T-helper 17 cell (primary cell): ENCODE measurements around the gene CA5A. TPM values are rescaled to one million over a fixed set of nuclear protein-coding genes. Genes with fewer than 3 reads are reported as not detected.
"Not testable (repeated sequence)": the region's sequence is repeated elsewhere in the genome, so short reads cannot be mapped to it uniquely, and the experiment has no call there.

Experiments
- ATAC-seq: fragments of 150-1000 bp; cut with Tn5 transposase; 2 replicates; pipeline ENCODE4 v1.10.0; 2021; ENCODE audit warnings: mild to moderate bottlenecking, moderate library complexity
- DNase-seq, 3 donors: peaks; one replicate each; pipeline versions ENCODE4 v3.0.0 to v3.0.0-alpha.2; 2020 to 2021
- H3K9me3 ChIP-seq: one replicate; pipeline ENCODE4 v1.7.0; 2013; ENCODE audit warnings: low read length, mild to moderate bottlenecking; ENCODE audit not compliant: control insufficient read depth, poor library complexity, severe bottlenecking
- H3K27ac Mint-ChIP-seq: one replicate; pipeline ENCODE4 v1.8.0; 2022; ENCODE audit warnings: mild to moderate bottlenecking, moderate library complexity, mixed read lengths
- H3K27me3 Mint-ChIP-seq: one replicate; pipeline ENCODE4 v1.8.0; 2022; ENCODE audit warnings: mixed read lengths
- H3K36me3 Mint-ChIP-seq: one replicate; pipeline ENCODE4 v1.8.0; 2022; ENCODE audit warnings: low read depth, mixed read lengths
- H3K4me1 Mint-ChIP-seq: one replicate; pipeline ENCODE4 v1.8.0; 2022; ENCODE audit warnings: mild to moderate bottlenecking, mixed read lengths
- H3K4me3 Mint-ChIP-seq: one replicate; pipeline ENCODE4 v1.8.0; 2022; ENCODE audit warnings: mild to moderate bottlenecking, moderate library complexity, mixed read lengths
- total RNA-seq, 4 donors: library from RNA in 2 of 4; stranded (reverse) in 2 of 4; gene quantifications; one replicate each; pipeline ENCODE4 v1.2.3 and lab custom pipeline; 2022 to 2026

The CA5A gene
- total RNA-seq, 2 donors from 2014 or later, result not detected

- H3K36me3 Mint-ChIP-seq, result peaks cover 10% of the 10 kb centered on the region
Measured at GRCh38 chr16:87949071-87949744, 12.9 kb upstream of the CA5A start.

DNA sequence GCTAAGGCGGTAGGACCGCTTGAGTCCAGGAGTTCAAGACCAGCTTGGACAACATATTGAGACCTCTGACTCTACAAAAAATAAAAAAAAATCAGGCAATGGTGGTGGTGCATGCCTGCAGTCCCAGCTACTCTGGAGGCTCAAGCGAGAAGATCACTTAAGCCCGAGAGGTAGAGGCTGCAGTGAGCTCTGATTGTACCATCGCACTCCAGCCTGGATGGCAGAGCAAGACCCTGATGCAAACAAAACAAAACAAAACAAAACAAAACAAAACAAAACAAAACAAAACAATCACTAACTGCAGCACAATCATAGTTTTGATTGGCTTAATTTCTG is 12.4 kb upstream of the CA5A start:
- H3K9me3 ChIP-seq, result no peaks in the 10 kb centered on the region
- Mint-ChIP-seq H3K36me3 (peaks cover 7% of the 10 kb centered on the region), H3K4me1 (peaks cover 18% of the 10 kb centered on the region), H3K27me3 (peaks cover 13% of the 10 kb centered on the region), H3K27ac (no peak overlapping the region), H3K4me3 (no peak overlapping the region)
- ATAC-seq (no peak), DNase-seq (no peak)

More at GRCh38 chr16:87949071-87949744, 12.9 kb upstream of the CA5A start:
- Mint-ChIP-seq H3K4me1 (peaks cover 23% of the 10 kb centered on the region), H3K4me3 (peak overlapping the region; percentile 19), H3K27ac (no peak overlapping the region), H3K27me3 (peaks cover 13% of the 10 kb centered on the region)
- DNase-seq (no peak), ATAC-seq (no peak)
- H3K9me3 ChIP-seq, result no peaks in the 10 kb centered on the region

DNA sequence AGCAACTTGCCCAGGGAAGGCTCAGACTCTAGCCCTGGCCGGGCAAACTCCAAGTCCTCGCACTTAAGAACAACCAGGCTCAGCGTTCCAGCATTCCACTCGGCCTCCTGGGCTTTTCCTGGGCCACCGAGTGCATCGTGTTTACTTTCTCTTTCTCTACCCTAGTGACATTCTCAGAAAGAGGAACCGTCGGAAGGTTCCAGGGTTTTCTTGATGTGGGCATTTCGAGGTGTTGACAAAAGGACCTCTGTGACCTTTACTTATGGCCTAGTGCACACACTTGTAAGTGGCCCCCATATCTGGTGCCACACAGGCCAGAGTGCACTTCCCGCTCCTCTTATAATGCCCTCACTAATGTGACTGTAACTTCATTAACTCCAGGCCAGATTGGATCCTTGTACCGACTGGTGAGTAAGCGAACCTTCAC is 11.8 kb upstream of the CA5A start:
- Mint-ChIP-seq H3K27ac (no peak overlapping the region), H3K27me3 (peaks cover 13% of the 10 kb centered on the region), H3K4me3 (peak overlapping the region; percentile 25), H3K36me3 (peaks cover 6% of the 10 kb centered on the region), H3K4me1 (peaks cover 13% of the 10 kb centered on the region)
- DNase-seq (no peak), ATAC-seq (no peak)
- no peaks in the 10 kb centered on the region for H3K9me3 ChIP-seq

DNA sequence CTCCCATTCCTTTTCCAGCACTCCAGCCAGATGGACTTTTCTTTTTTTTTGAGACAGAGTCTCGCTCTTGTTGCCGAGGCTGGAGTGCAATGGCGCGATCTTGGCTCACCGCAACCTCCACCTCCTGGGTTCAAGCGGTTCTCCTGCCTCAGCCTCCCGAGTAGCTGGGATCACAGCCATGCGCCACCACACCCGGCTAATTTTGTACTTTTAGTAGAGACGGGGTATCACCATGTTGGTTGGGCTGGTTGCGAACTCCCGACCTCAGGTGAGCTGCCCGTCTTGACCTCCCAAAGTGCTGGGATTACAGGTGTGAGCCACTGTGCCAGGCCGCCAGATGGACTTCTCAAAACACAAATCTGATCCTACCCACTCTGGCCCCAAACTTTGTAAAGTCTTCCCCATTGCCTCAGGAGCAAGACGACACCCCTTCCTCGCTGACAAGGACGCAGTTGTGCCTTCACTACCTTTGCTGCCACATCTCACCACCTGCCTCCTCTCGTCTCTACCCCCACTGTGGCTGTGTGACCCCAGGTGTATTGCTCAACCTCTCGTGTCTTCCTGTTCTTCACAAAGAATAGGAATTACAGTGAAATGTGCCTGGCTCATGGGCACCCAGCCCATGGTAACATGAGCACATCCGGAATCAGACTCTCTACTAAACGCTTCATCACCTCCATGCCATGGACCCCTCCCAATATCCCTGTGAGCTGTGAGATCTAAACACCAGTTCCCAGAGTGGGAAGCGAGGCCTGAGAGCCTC is 11.2 kb upstream of the CA5A start:
- H3K4me3 Mint-ChIP-seq, result peak overlapping the region; percentile 74
- peaks cover 13% of the 10 kb centered on the region for H3K4me1 Mint-ChIP-seq
- no peak overlapping the region for H3K27ac Mint-ChIP-seq
- H3K9me3 ChIP-seq, result no peaks in the 10 kb centered on the region
- DNase-seq (no peak), ATAC-seq (no peak)
- peaks cover 6% of the 10 kb centered on the region for H3K36me3 Mint-ChIP-seq
- H3K27me3 Mint-ChIP-seq, result peaks cover 13% of the 10 kb centered on the region

DNA sequence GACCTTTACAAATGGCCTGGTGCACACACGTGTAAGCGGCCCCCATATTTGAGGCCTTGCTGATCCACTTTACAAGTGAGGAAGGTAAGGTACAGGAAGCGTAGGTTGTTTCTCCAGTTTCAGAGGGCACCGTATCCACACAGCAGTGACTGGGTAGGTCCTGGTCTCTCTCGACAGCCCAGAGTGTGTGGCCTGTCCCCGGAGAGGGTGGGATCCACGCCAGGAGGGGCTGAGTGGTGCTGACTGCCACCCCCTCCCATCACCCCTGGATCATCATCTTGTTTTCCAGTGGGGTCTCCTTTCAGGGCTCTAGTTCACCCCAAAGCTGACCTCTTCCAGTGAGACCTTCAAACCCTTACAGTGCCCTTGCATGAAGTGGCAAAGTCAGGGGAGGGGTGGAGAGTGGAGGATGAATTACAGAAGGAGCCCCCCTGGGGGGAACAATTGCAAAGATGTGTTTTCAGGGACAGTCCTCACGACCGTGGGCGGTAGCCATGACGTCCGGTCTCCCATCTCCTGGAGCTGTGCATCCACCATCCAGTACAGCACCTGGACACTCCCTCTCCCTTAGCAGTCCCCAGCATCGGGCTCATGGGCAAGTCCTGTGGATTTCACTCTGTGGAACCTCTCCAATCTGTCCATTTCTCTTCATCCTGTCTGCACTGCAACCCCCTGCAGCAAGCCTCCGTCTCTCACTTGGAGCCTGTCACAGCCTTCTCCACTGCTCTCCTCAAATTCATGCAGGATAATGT is 10.4 kb upstream of the CA5A start:
- peaks cover 8% of the 10 kb centered on the region for H3K4me1 Mint-ChIP-seq
- no peaks in the 10 kb centered on the region for H3K9me3 ChIP-seq
- ATAC-seq (no peak), DNase-seq (no peak)
- peaks cover 13% of the 10 kb centered on the region for H3K27me3 Mint-ChIP-seq
- peaks cover 3% of the 10 kb centered on the region for H3K36me3 Mint-ChIP-seq
- no peak overlapping the region for H3K4me3 Mint-ChIP-seq
- H3K27ac Mint-ChIP-seq, result no peak overlapping the region

DNA sequence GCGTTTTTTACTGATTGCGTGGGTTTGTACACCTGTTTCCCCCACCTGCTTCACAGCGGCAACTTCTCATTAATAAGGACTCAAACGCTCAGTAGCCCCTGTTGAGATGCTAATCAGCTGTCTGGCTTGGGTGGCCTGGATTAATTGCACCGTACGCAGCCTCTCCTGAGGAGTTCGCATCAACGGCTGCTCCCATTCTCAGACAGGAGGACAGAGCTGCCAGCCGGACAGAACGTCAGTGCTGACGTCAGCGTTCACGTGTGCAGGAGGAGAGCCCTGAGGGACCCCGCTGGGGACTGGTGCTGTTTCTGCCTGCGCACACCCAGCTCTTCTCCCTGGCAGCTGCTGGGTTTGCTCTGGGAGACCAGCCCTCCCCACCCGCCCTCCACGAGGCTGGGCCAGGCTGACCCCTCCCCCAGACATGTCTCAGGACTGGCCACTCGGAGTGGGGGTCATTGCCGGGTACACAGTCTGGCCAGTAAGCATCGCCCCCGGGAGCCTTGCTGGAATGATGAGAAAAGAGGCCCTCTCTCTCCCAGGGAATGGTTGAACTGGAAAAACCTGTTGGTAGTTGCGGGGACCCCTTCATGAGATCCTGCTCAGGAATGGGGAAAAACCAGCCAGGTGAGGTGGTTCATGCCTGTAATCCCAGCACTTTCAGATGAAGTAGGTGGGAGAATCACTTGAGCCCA is 9.2 kb upstream of the CA5A start:
- Mint-ChIP-seq H3K36me3 (peaks cover 3% of the 10 kb centered on the region), H3K27me3 (peaks cover 13% of the 10 kb centered on the region), H3K4me3 (peak overlapping the region; percentile 21), H3K4me1 (peaks cover 5% of the 10 kb centered on the region), H3K27ac (peak overlapping the region; percentile 51)
- ATAC-seq, result peak; percentile 52
- DNase-seq, result no peak
- H3K9me3 ChIP-seq, result no peaks in the 10 kb centered on the region

DNA sequence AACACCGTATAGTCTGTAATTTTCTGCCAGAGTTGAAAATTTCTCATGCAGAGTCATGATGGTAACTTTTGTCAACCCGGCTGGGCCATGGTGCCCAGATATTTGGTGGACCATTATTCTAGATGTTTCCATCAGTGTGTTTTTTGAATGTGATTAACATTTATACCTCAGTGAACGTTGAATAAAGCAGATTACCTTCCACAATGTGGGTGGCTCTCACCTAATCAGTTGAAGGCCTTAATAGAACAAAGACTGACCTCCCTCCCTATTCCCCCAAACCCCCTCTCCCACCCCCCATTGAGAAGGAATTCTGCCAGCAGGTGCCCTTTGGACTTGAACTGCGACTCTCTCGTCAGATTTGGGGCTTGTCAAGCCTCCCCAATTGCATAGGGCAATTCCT is 6.4 kb upstream of the CA5A start:
- Mint-ChIP-seq H3K27ac (no peak overlapping the region), H3K36me3 (peaks cover under 1% of the 10 kb centered on the region), H3K27me3 (peaks cover 7% of the 10 kb centered on the region), H3K4me1 (peaks cover 1% of the 10 kb centered on the region), H3K4me3 (no peak overlapping the region)
- no peaks in the 10 kb centered on the region for H3K9me3 ChIP-seq
- DNase-seq (no peak), ATAC-seq (no peak)

GRCh38 chr16:87939562-87940423 is 3.5 kb upstream of the CA5A start:
- no peak overlapping the region for H3K27ac Mint-ChIP-seq
- ATAC-seq (no peak), DNase-seq (no peak)
- no peaks in the 10 kb centered on the region for H3K36me3 Mint-ChIP-seq
- no peaks in the 10 kb centered on the region for H3K4me1 Mint-ChIP-seq
- peaks cover 8% of the 10 kb centered on the region for H3K27me3 Mint-ChIP-seq
- H3K9me3 ChIP-seq, result no peaks in the 10 kb centered on the region
- no peak overlapping the region for H3K4me3 Mint-ChIP-seq

GRCh38 chr16:87938412-87938949 is 2.2 kb upstream of the CA5A start:
- Mint-ChIP-seq H3K4me3 (no peak overlapping the region), H3K4me1 (no peaks in the 10 kb centered on the region), H3K27ac (no peak overlapping the region), H3K27me3 (peaks cover 10% of the 10 kb centered on the region), H3K36me3 (no peaks in the 10 kb centered on the region)
- ATAC-seq, result no peak
- no peak for DNase-seq
- no peaks in the 10 kb centered on the region for H3K9me3 ChIP-seq

GRCh38 chr16:87937231-87937542 is 858 bp upstream of the CA5A start:
- not testable (repeated sequence) for H3K9me3 ChIP-seq, ATAC-seq, H3K27me3 Mint-ChIP-seq, H3K4me1 Mint-ChIP-seq, DNase-seq, H3K4me3 Mint-ChIP-seq, H3K36me3 Mint-ChIP-seq, H3K27ac Mint-ChIP-seq

DNA sequence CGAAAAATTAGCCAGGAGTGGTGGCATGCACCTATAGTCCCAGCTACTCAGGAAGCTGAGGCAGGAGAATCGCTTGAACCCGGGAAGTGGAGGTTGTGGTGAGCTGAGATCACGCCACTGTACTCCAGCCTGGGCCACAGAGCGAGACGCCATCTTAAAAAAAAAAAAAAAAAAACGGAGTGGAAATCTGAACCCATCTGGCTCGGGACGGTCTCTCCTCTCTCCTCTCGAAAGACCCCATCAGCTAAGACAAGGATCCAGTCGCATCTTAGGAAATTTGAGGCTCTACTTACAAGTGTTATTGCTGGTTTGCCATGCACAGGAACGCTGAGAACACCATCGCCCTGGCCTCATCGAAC is 334 bp downstream of the CA5A start:
- not testable (repeated sequence) for ATAC-seq, H3K27ac Mint-ChIP-seq, H3K27me3 Mint-ChIP-seq, H3K36me3 Mint-ChIP-seq, H3K4me3 Mint-ChIP-seq, H3K4me1 Mint-ChIP-seq, H3K9me3 ChIP-seq, DNase-seq

GRCh38 chr16:87934752-87935425 is 1.4 kb downstream of the CA5A start:
- H3K36me3 Mint-ChIP-seq, H3K9me3 ChIP-seq, H3K4me3 Mint-ChIP-seq, DNase-seq, H3K27ac Mint-ChIP-seq, ATAC-seq, H3K27me3 Mint-ChIP-seq, H3K4me1 Mint-ChIP-seq: not testable (repeated sequence)
